GM18867 (cell line): ENCODE results near the gene GDPD5.
A peak's percentile ranks its signal among the peaks of the same experiment; 100 is the strongest.

Experiments used
- ATAC-seq: cut with Tn5 transposase; IDR thresholded peaks from one replicate; pipeline ENCODE4 v1.9.1; 2021; ENCODE audit warnings: mild to moderate bottlenecking, moderate library complexity; ENCODE audit not compliant: unreplicated experiment

GDPD5 gene

GRCh38 chr11:75558939-75559843 is 33.5 kb upstream of the GDPD5 start:
- no peak for ATAC-seq

GRCh38 chr11:75557666-75558494 is 32.1 kb upstream of the GDPD5 start:
- no peak for ATAC-seq

GRCh38 chr11:75556275-75556674 is 30.5 kb upstream of the GDPD5 start:
- ATAC-seq: no peak

- no peak for ATAC-seq
Observed at GRCh38 chr11:75555079-75555811, 29.5 kb upstream of the GDPD5 start.

GRCh38 chr11:75554258-75555022 is 28.7 kb upstream of the GDPD5 start:
- ATAC-seq: no peak

GRCh38 chr11:75553889-75554257 is 28.1 kb upstream of the GDPD5 start:
- ATAC-seq: no peak

- no peak for ATAC-seq
Observed at GRCh38 chr11:75553182-75553581, 27.4 kb upstream of the GDPD5 start.

GRCh38 chr11:75549370-75549958 is 23.7 kb upstream of the GDPD5 start:
- ATAC-seq: no peak

GRCh38 chr11:75548595-75549272 is 23.0 kb upstream of the GDPD5 start:
- no peak for ATAC-seq

- ATAC-seq: peak; percentile 47
Observed at GRCh38 chr11:75547617-75548058, 21.9 kb upstream of the GDPD5 start.

GRCh38 chr11:75547177-75547576 is 21.4 kb upstream of the GDPD5 start:
- ATAC-seq: no peak

- ATAC-seq: no peak
Observed at GRCh38 chr11:75543806-75544205, 18.1 kb upstream of the GDPD5 start.

- no peak for ATAC-seq
Observed at GRCh38 chr11:75542088-75542438, 16.3 kb upstream of the GDPD5 start.

- no peak for ATAC-seq
Observed at GRCh38 chr11:75541193-75542087, 15.7 kb upstream of the GDPD5 start.

GRCh38 chr11:75539459-75540334 is 14.0 kb upstream of the GDPD5 start:
- no peak for ATAC-seq

- ATAC-seq: no peak
Observed at GRCh38 chr11:75538150-75538942, 12.6 kb upstream of the GDPD5 start.

- peak; percentile 6 for ATAC-seq
Observed at GRCh38 chr11:75537740-75538139, 12.0 kb upstream of the GDPD5 start.
